ENCODE results near the gene HSP90AB1.

GRCh38 chr6:44214307-44214706 lies 32.6 kb upstream of the HSP90AB1 start:
- TF ChIP-seq CTCF (IDR thresholded peaks at IDR 0.05) (no peak), POLR2A (IDR thresholded peaks at IDR 0.05) (no peak)
